DMS153 (cell line): ENCODE data around the gene ZNF217.
A peak's percentile ranks its signal among the peaks of the same experiment; 100 is the strongest.
"Not testable (repeated sequence)": the region's sequence is repeated elsewhere in the genome, so short reads cannot be mapped to it uniquely, and the experiment has no call there.

Source experiments
- DNase-seq: peaks from one replicate; lab custom pipeline; 2025; lab: John Stamatoyannopoulos, UW

ZNF217 gene

GRCh38 chr20:53597521-53598120, 4.0 kb upstream of the ZNF217 start:
- DNase-seq: no peak

GRCh38 chr20:53597030-53597482, 3.4 kb upstream of the ZNF217 start:
- no peak for DNase-seq

GRCh38 chr20:53596189-53597001, 2.8 kb upstream of the ZNF217 start:
- not testable (repeated sequence) for DNase-seq

DNA sequence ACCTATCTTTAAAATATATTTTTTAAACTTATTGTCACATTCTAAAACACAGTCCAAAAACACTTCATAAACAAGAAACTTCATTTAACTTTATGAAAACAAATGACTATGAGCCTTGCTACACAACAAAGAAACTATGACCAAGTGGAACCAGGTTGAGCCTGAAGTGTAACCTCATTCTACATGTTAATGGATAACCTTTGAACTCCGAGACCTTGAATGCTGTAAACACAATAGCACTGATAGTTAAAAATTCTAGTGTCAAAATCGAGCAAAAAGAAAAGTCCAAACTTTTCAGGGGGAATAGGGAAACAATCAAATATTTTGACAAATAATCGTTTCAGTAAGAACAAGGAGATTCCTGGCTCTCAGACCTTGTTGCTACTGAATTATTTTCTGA, 2.1 kb upstream of the ZNF217 start:
- not testable (repeated sequence) for DNase-seq

GRCh38 chr20:53595018-53595378, 1.4 kb upstream of the ZNF217 start:
- no peak for DNase-seq

DNA sequence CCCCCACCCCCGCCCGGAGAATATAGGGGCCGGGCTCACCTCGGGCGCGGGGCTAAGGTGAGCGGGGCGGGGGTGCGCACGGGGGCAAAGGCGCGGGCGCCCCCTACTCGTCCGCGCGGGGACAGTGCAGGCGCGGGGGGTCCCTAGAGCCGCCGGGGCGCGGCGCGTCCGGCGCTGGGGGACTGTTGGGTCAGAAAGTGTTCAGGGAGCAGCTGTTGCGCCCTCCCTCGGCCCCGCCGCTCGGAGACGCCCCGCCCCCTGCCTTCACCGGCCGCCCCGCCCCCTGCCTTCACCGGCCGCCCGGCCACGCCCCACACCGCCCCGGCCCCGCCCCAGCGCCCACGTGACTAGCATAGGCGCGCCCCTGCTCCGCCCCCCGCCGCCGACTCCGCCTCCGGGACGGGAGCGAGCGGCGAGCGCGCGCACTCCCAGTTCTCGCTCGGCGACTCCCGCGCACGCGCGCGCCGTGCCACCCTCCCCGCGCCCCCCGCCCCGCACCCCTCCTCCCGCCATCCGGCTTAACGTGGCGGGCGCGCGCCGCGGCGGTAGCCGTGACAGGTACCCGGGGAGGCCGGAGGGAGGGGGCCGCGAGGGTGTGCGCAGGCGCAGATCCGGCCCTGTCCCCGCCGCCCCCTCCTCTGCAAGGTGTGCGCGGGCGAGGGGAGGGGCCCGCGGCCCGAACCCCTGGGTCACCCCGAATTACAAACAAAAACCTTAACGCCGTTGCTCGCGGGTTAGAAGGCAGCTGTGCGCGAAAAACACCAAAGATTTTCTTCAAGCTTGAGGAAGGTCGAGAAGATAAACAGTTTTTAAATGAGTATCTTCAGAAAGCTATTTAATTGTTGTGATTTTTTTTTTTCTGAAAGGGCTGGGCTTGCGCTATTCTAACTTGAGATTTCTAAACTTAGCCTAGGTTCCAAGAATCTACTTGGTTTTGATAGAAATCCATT, 704 bp upstream of the ZNF217 start:
- DNase-seq: peak; percentile 75

DNA sequence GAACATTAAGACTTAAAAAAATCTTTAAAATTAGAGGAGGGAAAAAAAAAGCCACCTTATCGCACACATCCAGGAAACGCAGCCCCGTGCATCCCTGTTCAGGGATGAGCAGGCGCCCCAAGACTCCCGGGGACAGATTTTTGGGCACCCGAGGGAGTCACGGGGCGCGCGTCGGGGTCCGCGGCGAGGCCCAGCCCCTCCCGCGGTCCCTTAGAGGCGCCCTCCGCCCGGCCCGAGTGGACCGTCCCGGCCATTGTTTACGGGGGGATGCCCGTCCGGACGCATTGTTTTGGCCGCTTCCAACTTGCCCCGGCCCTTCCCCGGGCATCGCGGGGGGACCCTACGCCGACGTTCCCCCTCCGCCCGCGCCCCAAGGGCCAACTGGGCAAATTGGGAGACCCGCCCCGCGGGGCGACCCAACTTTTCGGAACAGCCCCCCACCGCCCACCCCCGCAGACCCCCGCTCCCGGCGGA, 610 bp downstream of the ZNF217 start:
- DNase-seq: no peak

DNA sequence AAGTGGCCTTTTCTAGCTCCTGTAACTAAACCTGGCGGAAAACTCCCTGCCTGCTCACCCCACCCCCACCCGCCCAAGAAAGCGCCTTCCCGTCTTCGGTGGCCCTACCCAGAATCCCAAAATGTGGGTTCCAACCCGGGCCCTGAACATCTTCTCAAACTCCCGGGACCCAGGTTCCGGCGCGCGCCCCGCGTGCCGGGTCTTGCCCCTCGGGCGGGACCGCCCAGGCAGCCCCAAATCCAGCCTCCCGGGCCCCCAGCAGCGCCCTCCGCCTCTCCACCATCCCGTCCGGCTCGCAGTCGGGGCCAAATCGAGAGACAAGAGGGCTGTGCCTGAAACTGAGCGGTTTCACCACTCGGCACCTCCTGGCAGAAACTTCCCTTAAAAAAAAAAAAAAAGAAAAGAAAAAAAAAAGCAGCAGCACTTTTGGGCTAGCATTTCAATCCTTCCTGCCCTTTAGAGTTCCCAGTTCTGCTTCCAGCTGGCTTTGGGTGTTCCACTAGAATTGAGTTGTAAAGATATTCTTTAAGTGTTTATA, 1.1 kb downstream of the ZNF217 start:
- not testable (repeated sequence) for DNase-seq

- not testable (repeated sequence) for DNase-seq
Observed at GRCh38 chr20:53591941-53592441, 1.6 kb downstream of the ZNF217 start.

DNA sequence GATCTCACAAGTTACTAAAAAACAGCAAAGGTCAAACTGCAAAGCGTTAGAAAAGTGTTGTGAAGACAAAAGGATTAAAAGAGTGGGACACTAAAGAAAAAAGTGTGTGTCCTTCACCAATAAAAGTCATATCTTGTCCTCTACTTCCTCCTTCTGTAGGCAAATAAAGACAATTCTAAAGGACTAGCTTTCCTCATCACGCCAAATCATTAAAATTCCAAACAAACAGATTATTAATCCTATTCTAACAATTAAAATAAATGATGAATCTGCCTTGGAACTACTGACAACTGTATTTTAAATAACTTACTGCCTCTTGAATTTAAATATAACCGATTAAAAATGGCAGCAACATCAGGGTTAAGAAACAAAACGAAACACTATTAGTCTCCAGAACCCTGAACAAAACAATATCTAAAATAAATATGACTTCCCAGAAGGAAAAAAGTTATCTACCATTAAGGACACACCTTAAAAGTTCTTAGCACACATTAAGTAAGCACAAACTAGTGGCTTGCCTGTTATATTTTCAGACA, 2.4 kb downstream of the ZNF217 start:
- DNase-seq: not testable (repeated sequence)

- not testable (repeated sequence) for DNase-seq
Observed at GRCh38 chr20:53590608-53591007, 3.0 kb downstream of the ZNF217 start.

- not testable (repeated sequence) for DNase-seq
Observed at GRCh38 chr20:53590122-53590521, 3.5 kb downstream of the ZNF217 start.

DNA sequence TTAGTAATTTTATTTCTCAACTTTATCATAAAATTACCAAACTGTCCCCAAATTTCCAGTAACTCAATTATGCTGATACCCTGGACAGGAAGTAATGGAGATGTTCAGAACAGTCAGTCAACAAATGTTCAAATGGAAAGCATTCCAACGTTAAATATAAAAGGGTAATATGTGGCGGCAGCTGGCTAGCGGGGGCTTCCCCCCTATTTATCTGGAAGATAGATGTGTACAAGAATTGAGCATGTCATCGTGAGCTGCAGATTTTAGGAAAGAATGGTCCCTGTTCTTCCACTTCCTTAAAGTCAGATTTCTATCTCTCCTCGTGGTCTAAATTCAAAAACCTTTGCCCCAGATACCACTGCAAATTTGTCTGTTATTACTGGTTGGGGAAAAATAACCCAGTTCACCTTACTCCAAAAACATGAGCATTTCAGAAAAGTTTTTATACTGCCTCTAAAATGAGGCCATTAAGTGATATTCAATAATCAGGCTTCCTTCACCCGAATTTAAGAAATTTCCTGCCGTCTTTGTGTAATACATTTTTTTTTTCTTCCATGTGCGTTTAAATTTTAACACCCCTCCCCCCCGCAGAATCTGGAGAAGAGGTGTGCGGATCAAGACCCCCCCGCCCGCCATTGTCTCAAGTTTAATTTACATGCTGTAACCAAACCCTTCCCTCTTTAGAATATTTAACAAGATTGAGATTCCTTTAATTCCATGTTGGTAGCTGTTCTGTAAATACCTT, 4.1 kb downstream of the ZNF217 start:
- not testable (repeated sequence) for DNase-seq

DNA sequence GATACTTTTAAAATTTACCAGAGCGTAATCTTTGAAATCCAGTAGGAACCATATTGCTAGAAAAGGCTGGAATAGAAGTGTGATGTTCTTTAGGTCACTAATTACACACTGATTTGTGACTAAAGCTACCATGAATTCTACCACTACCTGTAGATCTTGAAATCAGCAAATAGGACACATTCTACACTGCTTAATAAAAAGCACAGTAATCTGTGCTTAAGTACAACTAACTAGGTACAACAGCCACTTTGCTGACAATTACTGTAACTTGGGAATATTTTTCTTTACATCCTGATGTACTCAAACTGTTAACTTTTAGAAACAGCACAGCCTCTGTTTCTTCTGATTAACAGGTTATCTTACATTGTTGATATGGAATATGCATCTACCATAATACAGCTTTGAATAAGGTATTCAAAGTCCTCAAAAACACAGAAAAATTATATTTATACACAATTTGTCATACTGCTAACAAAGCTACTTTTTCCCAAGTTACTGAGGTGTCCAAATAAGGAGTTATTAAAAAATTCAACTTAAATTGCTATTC, 6.4 kb downstream of the ZNF217 start:
- DNase-seq: not testable (repeated sequence)

- DNase-seq: no peak
Observed at GRCh38 chr20:53586640-53587039, 7.0 kb downstream of the ZNF217 start.

DNA sequence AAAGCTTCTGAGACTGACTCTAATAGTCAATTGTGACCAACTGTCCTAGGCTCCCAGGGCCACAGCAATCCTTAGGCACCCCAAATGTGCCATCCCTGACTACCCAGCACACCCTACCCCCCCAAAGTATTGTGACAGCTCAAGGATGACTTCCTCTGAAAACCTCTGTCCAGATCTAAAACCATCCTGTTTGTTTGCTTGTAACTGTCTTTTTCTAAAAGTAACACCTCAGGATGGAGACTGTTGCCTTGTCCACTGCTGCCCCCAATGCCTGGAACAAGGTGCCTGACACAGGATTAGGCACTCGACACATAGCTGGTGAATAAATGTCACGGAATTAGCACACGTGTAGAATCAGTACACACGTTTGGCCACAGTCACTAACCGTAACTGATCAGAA, 7.7 kb downstream of the ZNF217 start:
- DNase-seq: not testable (repeated sequence)

GRCh38 chr20:53585004-53585569, 8.6 kb downstream of the ZNF217 start:
- DNase-seq: not testable (repeated sequence)

- not testable (repeated sequence) for DNase-seq
Observed at GRCh38 chr20:53584550-53584913, 9.1 kb downstream of the ZNF217 start.

GRCh38 chr20:53583660-53584549, 9.7 kb downstream of the ZNF217 start:
- DNase-seq: not testable (repeated sequence)
